ENCODE data around the gene MARK2. TPM values are rescaled to one million over a fixed set of nuclear protein-coding genes. Genes with fewer than 3 reads are reported as not detected.
A peak's percentile ranks its signal among the peaks of the same experiment; 100 is the strongest.

Gene MARK2
- total and polyA plus RNA-seq, 7 donors: 14.3 to 49.3 (median 24.6) TPM

DNA sequence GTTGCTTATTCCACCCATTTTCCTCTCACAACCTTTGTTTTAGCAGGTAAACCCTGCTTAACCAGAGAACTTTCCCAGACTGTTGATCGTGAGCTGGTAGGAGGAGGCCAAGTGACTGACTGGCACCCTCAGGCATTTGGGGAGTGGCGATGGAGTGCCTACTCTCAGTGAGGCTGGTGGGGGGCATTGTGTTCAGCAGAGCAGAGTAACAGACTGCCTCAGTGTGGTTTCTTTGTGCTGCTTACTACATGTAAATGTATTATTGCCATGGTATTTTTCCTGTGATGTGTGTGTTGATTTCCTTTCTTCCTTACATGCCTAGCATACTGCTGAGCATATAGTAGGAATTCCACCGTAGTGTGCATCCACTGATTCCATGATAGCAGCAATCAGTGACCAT is 2.6 kb downstream of the MARK2 start:
- no peak for TF ChIP-seq EP300 (IDR thresholded peaks at IDR 0.05)
- TF ChIP-seq, protein P1, sequence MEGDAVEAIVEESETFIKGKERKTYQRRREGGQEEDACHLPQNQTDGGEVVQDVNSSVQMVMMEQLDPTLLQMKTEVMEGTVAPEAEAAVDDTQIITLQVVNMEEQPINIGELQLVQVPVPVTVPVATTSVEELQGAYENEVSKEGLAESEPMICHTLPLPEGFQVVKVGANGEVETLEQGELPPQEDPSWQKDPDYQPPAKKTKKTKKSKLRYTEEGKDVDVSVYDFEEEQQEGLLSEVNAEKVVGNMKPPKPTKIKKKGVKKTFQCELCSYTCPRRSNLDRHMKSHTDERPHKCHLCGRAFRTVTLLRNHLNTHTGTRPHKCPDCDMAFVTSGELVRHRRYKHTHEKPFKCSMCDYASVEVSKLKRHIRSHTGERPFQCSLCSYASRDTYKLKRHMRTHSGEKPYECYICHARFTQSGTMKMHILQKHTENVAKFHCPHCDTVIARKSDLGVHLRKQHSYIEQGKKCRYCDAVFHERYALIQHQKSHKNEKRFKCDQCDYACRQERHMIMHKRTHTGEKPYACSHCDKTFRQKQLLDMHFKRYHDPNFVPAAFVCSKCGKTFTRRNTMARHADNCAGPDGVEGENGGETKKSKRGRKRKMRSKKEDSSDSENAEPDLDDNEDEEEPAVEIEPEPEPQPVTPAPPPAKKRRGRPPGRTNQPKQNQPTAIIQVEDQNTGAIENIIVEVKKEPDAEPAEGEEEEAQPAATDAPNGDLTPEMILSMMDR (IDR thresholded peaks at IDR 0.05): no peak
- no peak for TF ChIP-seq POLR2AphosphoS5 (IDR thresholded peaks at IDR 0.05)
- no peak for TF ChIP-seq POLR2A (IDR thresholded peaks at IDR 0.05)
- H3K27ac ChIP-seq: peak overlapping the region; percentile 83 to 92 (median 87)
- no peaks in the 10 kb centered on the region for H3K27me3 ChIP-seq
- peaks cover 0 to 71% (median 66%) of the 10 kb centered on the region in 4 donors for H3K4me1 ChIP-seq
- no peak for DNase-seq
- intact Hi-C loops (cut with DNase I): no loop called here
- WGBS, 2 donors: 35 to 47% methylated on average over 3 of the region's 3 CpGs
- peak overlapping the region in 2 of 4 donors; percentile 84 to 95 for H3K4me3 ChIP-seq
- peaks cover 0 to 20% (median 4%) of the 10 kb centered on the region in 4 donors for H3K36me3 ChIP-seq
- no peaks in the 10 kb centered on the region for H3K9me3 ChIP-seq

- Histone ChIP-seq H3K4me3 (no peak overlapping the region), H3K36me3 (peaks cover 0 to 20% (median 4%) of the 10 kb centered on the region in 4 donors), H3K27ac (peak overlapping the region; percentile 23 to 83 (median 36)), H3K9me3 (no peaks in the 10 kb centered on the region), H3K4me1 (peaks cover 0 to 74% (median 65%) of the 10 kb centered on the region in 4 donors), H3K27me3 (no peaks in the 10 kb centered on the region)
- no peak for TF ChIP-seq POLR2AphosphoS5 (IDR thresholded peaks at IDR 0.05)
- TF ChIP-seq, protein P1 (IDR thresholded peaks at IDR 0.05): no peak
- TF ChIP-seq EP300 (IDR thresholded peaks at IDR 0.05): no peak
- TF ChIP-seq POLR2A (IDR thresholded peaks at IDR 0.05): no peak
- WGBS, 2 donors: 13 to 31% methylated on average over 1 of the region's 1 CpG
- intact Hi-C loops (cut with DNase I): no loop called here
- DNase-seq: no peak
Observed at GRCh38 chr11:63843041-63843440, 4.1 kb downstream of the MARK2 start.

GRCh38 chr11:63844836-63845235 is 5.9 kb downstream of the MARK2 start:
- Histone ChIP-seq H3K27me3 (no peaks in the 10 kb centered on the region), H3K4me3 (no peak overlapping the region), H3K27ac (peak overlapping the region in 2 of 4 donors; percentile 18 to 48), H3K9me3 (no peaks in the 10 kb centered on the region), H3K4me1 (peaks cover 0 to 71% (median 63%) of the 10 kb centered on the region in 4 donors), H3K36me3 (peaks cover 0 to 20% (median 4%) of the 10 kb centered on the region in 4 donors)
- intact Hi-C loops (cut with DNase I): no loop called here
- no peak for DNase-seq
- TF ChIP-seq POLR2AphosphoS5 (IDR thresholded peaks at IDR 0.05) (no peak), EP300 (IDR thresholded peaks at IDR 0.05) (no peak), POLR2A (IDR thresholded peaks at IDR 0.05) (no peak)
- TF ChIP-seq, protein P1 (IDR thresholded peaks at IDR 0.05): no peak
- 91% methylated on average over 4 of the region's 4 CpGs for WGBS, 2 donors

DNA sequence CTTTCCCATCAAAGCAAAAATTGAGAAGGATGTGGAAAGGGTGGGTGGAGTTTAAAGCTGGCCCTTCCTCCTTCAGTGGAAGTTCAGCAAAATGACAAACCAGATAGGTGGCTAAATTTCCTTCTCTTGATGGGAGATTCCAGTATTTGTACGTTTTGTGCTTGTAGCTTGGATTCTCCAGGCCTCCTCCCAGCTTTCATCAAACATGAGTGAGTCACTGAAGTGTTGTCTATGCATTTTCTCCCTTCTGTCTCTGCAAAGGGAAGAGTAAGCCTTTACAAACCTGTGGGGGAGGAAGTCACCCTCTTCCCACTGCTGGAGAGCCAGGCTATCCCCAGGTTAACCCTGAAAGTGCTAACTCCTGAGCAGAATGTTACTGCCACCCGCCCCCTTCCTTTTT is 6.4 kb downstream of the MARK2 start:
- H3K9me3 ChIP-seq: no peaks in the 10 kb centered on the region
- intact Hi-C loops (cut with DNase I): no loop called here
- H3K4me1 ChIP-seq: peaks cover 0 to 66% (median 60%) of the 10 kb centered on the region in 4 donors
- H3K4me3 ChIP-seq: no peak overlapping the region
- TF ChIP-seq, protein P1 (IDR thresholded peaks at IDR 0.05): no peak
- no peak for TF ChIP-seq POLR2AphosphoS5 (IDR thresholded peaks at IDR 0.05)
- TF ChIP-seq EP300 (IDR thresholded peaks at IDR 0.05): no peak
- TF ChIP-seq POLR2A (IDR thresholded peaks at IDR 0.05): no peak
- DNase-seq: no peak
- H3K36me3 ChIP-seq: peaks cover 0 to 20% (median 4%) of the 10 kb centered on the region in 4 donors
- H3K27me3 ChIP-seq: no peaks in the 10 kb centered on the region
- 53 to 68% methylated on average over 2 of the region's 2 CpGs for WGBS, 2 donors
- peak overlapping the region in 2 of 4 donors; percentile 18 to 48 for H3K27ac ChIP-seq

- TF ChIP-seq POLR2A (IDR thresholded peaks at IDR 0.05) (no peak), POLR2AphosphoS5 (IDR thresholded peaks at IDR 0.05) (no peak), EP300 (IDR thresholded peaks at IDR 0.05) (no peak)
- TF ChIP-seq, protein P1 (IDR thresholded peaks at IDR 0.05): no peak
- Histone ChIP-seq H3K9me3 (no peaks in the 10 kb centered on the region), H3K4me1 (peaks cover 0 to 66% (median 57%) of the 10 kb centered on the region in 4 donors), H3K36me3 (peaks cover 0 to 25% (median 4%) of the 10 kb centered on the region in 4 donors), H3K4me3 (no peak overlapping the region), H3K27me3 (no peaks in the 10 kb centered on the region), H3K27ac (no peak overlapping the region)
- WGBS, 2 donors: 90 to 91% methylated on average over 7 of the region's 7 CpGs
- DNase-seq: no peak
- intact Hi-C loops (cut with DNase I): no loop called here
Observed at GRCh38 chr11:63845911-63846310, 7.0 kb downstream of the MARK2 start.

Measured in sigmoid colon (tissue), 7 donors.